ENCODE data around the gene TSHR.

DNA sequence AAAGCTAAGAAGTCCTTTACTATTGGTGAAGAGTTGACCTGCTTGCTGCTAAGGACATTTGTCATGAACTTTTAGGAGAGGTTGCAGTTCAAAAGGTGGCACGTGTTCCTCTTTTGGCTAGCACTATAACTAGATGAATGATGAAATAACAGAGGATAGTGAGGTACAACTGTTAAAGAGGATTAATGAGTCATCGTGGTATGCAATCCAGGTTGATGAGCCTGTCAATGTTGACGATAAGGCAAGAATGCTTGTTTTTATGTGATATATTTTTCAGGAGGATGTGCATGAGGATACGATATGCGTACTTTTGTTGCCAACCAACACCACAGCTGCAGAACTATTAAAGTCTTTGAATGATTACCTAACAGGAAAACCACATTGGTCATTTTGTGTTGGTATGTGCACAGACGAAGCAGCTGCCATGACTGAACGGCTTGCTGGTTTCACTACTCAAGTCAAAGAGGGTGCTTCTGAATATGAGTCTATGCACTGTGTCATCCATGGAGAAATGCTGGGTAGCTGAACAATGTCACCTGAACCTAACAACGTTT is 24.5 kb upstream of the TSHR start:
- TF ChIP-seq, protein P1, sequence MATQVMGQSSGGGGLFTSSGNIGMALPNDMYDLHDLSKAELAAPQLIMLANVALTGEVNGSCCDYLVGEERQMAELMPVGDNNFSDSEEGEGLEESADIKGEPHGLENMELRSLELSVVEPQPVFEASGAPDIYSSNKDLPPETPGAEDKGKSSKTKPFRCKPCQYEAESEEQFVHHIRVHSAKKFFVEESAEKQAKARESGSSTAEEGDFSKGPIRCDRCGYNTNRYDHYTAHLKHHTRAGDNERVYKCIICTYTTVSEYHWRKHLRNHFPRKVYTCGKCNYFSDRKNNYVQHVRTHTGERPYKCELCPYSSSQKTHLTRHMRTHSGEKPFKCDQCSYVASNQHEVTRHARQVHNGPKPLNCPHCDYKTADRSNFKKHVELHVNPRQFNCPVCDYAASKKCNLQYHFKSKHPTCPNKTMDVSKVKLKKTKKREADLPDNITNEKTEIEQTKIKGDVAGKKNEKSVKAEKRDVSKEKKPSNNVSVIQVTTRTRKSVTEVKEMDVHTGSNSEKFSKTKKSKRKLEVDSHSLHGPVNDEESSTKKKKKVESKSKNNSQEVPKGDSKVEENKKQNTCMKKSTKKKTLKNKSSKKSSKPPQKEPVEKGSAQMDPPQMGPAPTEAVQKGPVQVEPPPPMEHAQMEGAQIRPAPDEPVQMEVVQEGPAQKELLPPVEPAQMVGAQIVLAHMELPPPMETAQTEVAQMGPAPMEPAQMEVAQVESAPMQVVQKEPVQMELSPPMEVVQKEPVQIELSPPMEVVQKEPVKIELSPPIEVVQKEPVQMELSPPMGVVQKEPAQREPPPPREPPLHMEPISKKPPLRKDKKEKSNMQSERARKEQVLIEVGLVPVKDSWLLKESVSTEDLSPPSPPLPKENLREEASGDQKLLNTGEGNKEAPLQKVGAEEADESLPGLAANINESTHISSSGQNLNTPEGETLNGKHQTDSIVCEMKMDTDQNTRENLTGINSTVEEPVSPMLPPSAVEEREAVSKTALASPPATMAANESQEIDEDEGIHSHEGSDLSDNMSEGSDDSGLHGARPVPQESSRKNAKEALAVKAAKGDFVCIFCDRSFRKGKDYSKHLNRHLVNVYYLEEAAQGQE (IDR thresholded peaks at IDR 0.05; ENCODE audit: insufficient read depth in 1 of 2, low read depth in 2 of 2, low read length in 2 of 2), result no peak
- no peak for TF ChIP-seq SIN3A (IDR thresholded peaks at IDR 0.05; ENCODE audit: borderline replicate concordance, insufficient read depth, low read length)
